DOHH2 (cell line): ENCODE measurements around the gene DOP1A.

Experiments
- H3F3A ChIP-seq: fragments of 200-600 bp; sonication (generic), shearing (Covaris generic); 2 replicates; pipeline ENCODE4 v1.6.0; 2016; ENCODE audit warnings: antibody characterized with exemption, mild to moderate bottlenecking; ENCODE audit not compliant: control insufficient read depth, insufficient read depth
- H3K27ac ChIP-seq: fragments of 200-600 bp; sonication (generic); 2 replicates; pipeline ENCODE4 v1.5.1; 2014; ENCODE audit warnings: low read depth, mild to moderate bottlenecking, low read length, moderate library complexity
- H3K27me3 ChIP-seq: fragments of 200-600 bp; sonication (generic); 2 replicates; pipeline ENCODE4 v1.6.1; 2014; ENCODE audit warnings: mild to moderate bottlenecking, low read length, mixed read lengths; ENCODE audit not compliant: control insufficient read depth
- H3K36me3 ChIP-seq: fragments of 200-600 bp; sonication (generic); 2 replicates; pipeline ENCODE4 v1.6.1; 2014; ENCODE audit warnings: mild to moderate bottlenecking, low read length, moderate library complexity, mixed read lengths; ENCODE audit not compliant: control insufficient read depth
- H3K4me1 ChIP-seq: fragments of 200-600 bp; sonication (generic); 2 replicates; pipeline ENCODE4 v1.6.1; 2014; ENCODE audit warnings: mild to moderate bottlenecking, low read length, mixed read lengths; ENCODE audit not compliant: control insufficient read depth
- H3K4me2 ChIP-seq: fragments of 200-600 bp; sonication (generic); 2 replicates; pipeline ENCODE4 v1.6.0; 2014; ENCODE audit warnings: mild to moderate bottlenecking, low read length, moderate library complexity
- H3K4me3 ChIP-seq: fragments of 200-600 bp; sonication (generic); 2 replicates; pipeline ENCODE4 v1.5.1; 2014; ENCODE audit warnings: mild to moderate bottlenecking, low read length, mixed read lengths
- H3K79me2 ChIP-seq: fragments of 200-600 bp; sonication (generic); 2 replicates; pipeline ENCODE4 v1.6.1; 2014; ENCODE audit warnings: mild to moderate bottlenecking, low read length, mixed read lengths; ENCODE audit not compliant: control insufficient read depth
- H3K9me2 ChIP-seq: fragments of 200-600 bp; sonication (generic); replicated peaks from 2 replicates; pipeline ENCODE4 v1.6.1; 2014; ENCODE audit warnings: mild to moderate bottlenecking, low read length, mixed read lengths; ENCODE audit not compliant: control insufficient read depth
- H3K9me3 ChIP-seq: fragments of 200-600 bp; sonication (generic); 2 replicates; pipeline ENCODE4 v1.6.1; 2014; ENCODE audit warnings: antibody characterized with exemption, low read length, mixed read lengths; ENCODE audit not compliant: control insufficient read depth, insufficient read depth
- H4K20me1 ChIP-seq: fragments of 200-600 bp; sonication (generic); 2 replicates; pipeline ENCODE4 v1.6.0; 2014; ENCODE audit warnings: low read depth, mild to moderate bottlenecking, antibody characterized with exemption, low read length, moderate library complexity; ENCODE audit not compliant: control insufficient read depth, insufficient read depth
- EZH2phosphoT487 ChIP-seq: fragments of 200-600 bp; sonication (generic); IDR thresholded peaks from 2 replicates; pipeline ENCODE4 v1.6.1; 2017; ENCODE audit warnings: borderline replicate concordance, mild to moderate bottlenecking, antibody characterized with exemption, low read length, moderate library complexity, mixed read lengths
- TF ChIP-seq, protein P1 (sequence below): fragments of 200-600 bp; sonication (generic); IDR thresholded peaks from one replicate; pipeline ENCODE4 v1.5.1; 2014; ENCODE audit warnings: antibody characterized with exemption, mild to moderate bottlenecking, low read depth, low read length; ENCODE audit not compliant: poor library complexity, severe bottlenecking

DOP1A gene

DNA sequence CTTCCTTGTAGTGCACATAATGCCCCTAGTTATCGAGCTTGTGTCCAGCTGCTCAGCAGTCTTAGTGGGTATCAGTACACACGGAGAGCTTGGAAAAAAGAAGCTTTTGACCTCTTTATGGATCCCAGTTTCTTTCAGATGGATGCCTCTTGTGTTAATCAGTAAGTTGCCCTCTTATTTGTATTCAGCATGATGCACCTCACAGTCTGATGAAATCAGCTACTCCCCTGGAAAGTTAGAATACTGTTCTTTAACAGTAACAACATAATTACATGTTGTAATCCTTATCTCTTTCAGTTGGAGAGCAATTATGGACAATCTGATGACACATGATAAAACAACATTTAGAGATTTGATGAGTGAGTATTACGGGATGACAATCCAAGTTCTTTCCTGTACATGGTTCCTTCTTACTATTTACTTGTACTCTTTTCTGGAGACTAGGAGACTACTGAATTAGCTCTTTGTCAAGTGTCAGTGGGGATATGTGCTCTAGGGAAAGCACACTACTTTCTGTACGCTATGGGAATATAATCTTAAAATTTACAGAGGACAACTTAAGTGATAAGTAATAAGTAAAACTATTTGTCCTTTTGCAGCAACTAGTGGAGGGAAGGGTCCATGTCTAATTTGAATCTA lies 86.5 kb downstream of the DOP1A start:
- Histone ChIP-seq H3K9me2 (no peaks in the 10 kb centered on the region), H3K4me1 (no peaks in the 10 kb centered on the region), H3K27me3 (no peaks in the 10 kb centered on the region), H3K4me3 (no peak overlapping the region), H3F3A (no peaks in the 10 kb centered on the region), H4K20me1 (no peaks in the 10 kb centered on the region), H3K27ac (no peak overlapping the region), H3K4me2 (no peak overlapping the region), H3K36me3 (peaks cover 53% of the 10 kb centered on the region), H3K79me2 (no peaks in the 10 kb centered on the region), H3K9me3 (no peaks in the 10 kb centered on the region)
- no peak for TF ChIP-seq EZH2phosphoT487
- TF ChIP-seq, protein P1, sequence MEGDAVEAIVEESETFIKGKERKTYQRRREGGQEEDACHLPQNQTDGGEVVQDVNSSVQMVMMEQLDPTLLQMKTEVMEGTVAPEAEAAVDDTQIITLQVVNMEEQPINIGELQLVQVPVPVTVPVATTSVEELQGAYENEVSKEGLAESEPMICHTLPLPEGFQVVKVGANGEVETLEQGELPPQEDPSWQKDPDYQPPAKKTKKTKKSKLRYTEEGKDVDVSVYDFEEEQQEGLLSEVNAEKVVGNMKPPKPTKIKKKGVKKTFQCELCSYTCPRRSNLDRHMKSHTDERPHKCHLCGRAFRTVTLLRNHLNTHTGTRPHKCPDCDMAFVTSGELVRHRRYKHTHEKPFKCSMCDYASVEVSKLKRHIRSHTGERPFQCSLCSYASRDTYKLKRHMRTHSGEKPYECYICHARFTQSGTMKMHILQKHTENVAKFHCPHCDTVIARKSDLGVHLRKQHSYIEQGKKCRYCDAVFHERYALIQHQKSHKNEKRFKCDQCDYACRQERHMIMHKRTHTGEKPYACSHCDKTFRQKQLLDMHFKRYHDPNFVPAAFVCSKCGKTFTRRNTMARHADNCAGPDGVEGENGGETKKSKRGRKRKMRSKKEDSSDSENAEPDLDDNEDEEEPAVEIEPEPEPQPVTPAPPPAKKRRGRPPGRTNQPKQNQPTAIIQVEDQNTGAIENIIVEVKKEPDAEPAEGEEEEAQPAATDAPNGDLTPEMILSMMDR: no peak

DNA sequence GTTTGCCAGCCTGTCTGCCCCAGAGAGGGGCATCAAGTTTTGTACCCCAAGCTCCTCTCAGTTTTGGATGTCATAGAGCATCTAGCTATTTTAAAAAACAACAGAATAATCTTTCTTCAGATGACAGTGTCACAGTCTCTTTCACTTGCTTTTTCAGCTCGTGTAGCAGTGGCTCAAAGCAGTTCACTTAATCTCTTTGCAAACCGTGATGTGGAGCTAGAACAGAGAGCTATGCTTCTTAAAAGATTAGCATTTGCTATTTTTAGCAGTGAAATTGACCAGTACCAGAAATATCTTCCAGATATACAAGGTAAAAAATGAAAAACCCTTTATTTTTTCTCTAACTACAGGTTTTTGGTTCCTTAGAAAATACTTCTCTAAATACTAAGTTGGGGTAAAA lies 88.3 kb downstream of the DOP1A start:
- H3K4me3 ChIP-seq: no peak overlapping the region
- peaks cover 65% of the 10 kb centered on the region for H3K36me3 ChIP-seq
- H3K4me2 ChIP-seq: no peak overlapping the region
- no peak overlapping the region for H3K27ac ChIP-seq
- H3K79me2 ChIP-seq: no peaks in the 10 kb centered on the region
- no peaks in the 10 kb centered on the region for H3F3A ChIP-seq
- no peaks in the 10 kb centered on the region for H4K20me1 ChIP-seq
- no peaks in the 10 kb centered on the region for H3K27me3 ChIP-seq
- no peaks in the 10 kb centered on the region for H3K4me1 ChIP-seq
- no peak for TF ChIP-seq EZH2phosphoT487
- TF ChIP-seq, protein P1: no peak
- no peaks in the 10 kb centered on the region for H3K9me2 ChIP-seq
- no peaks in the 10 kb centered on the region for H3K9me3 ChIP-seq

DNA sequence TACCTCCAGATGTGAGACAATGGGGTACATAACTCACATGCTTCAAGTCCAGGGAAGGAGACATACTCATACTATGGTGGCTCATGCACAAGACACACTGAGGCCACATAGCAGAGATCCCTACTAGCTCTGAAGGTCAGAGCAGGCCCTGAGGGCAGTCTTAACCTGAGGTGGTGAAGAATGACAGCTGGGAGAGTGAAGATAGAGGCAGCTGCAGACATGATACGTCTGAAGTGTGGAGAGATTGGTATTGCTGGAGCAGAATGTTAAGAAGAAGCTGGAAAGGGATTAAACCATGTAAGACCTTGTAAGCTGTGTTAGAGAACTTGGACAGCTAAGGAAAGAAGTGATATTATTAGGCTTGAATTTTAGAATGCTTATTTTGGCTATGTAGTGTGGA lies 92.7 kb downstream of the DOP1A start:
- H3K36me3 ChIP-seq: peaks cover 68% of the 10 kb centered on the region
- TF ChIP-seq, protein P1: no peak

More for the DNA sequence above, 92.7 kb downstream of the DOP1A start:
- Histone ChIP-seq H3K79me2 (no peaks in the 10 kb centered on the region), H3F3A (no peaks in the 10 kb centered on the region), H3K4me2 (no peak overlapping the region), H3K27ac (no peak overlapping the region), H3K9me2 (no peaks in the 10 kb centered on the region), H3K4me1 (no peaks in the 10 kb centered on the region), H3K9me3 (no peaks in the 10 kb centered on the region), H3K4me3 (no peak overlapping the region), H4K20me1 (no peaks in the 10 kb centered on the region), H3K27me3 (no peaks in the 10 kb centered on the region)
